Kasumi-1 (cell line): ENCODE data around the gene KCNQ2.

Experiments
- DNase-seq, 2 experiments: peaks; one replicate each; lab custom pipeline; 2025; lab: John Stamatoyannopoulos, UW

KCNQ2 gene

DNA sequence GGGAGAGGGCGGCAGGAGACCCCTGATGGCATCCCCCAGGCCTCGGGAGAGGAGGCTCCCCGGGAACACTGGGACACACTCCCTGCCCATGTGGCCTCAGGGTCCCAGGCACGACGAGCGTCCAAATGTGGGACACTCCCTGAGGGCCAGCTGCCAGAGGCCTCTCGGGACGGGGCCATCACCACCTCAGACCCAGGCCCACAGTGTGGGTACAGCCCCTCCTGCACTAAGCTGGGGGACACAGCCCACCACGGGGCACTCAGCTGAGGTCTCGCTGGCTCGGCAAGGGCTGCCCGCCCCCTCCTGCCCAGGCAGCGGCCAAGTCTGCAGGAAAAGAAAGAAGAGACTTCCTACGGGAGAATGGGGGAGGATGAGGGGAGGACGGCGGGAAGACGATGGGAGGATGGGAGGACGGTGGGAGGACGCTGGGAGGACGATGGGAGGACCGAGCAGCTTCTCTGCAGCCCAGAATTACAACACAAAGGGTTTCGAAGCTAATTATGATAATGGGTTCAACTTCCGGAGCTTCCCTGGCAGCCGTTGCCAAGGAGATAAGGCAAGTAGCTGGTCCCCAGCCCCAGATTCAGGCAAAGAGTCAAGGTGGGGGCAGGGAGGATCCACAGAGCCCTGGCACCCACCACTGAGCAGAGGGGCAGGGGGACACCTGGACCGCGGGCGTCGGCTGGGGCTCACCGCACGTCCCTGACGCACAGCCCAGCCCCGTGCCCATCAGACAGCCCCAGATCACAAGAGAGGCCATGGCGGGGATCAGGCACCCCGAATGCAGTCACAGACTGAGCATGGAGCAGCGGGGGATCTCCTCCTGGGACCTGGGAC is 17.5 kb downstream of the KCNQ2 start:
- no peak for DNase-seq

- DNase-seq = peak; percentile 5 to 25
Observed at GRCh38 chr20:63452821-63453523, 19.5 kb downstream of the KCNQ2 start.

DNA sequence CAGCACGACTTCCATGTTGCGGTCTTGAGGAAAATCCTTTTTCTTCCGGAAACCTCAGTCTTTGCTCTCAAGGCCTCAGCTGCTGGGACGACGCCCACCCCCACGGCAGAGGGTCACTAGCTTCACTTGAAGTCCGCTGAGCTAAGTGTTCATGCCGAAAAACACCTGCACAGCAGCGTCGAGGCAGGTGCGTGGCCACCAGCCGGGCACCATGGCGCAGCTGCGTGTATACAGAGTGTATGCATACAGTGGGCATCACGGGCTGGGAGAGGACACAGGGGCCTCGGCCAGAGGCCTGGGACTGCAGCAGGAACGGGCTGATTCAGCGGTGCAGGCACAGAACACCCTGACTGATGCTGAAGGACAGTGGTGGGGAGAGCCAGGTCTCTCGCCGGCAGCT is 20.1 kb downstream of the KCNQ2 start:
- no peak for DNase-seq

DNA sequence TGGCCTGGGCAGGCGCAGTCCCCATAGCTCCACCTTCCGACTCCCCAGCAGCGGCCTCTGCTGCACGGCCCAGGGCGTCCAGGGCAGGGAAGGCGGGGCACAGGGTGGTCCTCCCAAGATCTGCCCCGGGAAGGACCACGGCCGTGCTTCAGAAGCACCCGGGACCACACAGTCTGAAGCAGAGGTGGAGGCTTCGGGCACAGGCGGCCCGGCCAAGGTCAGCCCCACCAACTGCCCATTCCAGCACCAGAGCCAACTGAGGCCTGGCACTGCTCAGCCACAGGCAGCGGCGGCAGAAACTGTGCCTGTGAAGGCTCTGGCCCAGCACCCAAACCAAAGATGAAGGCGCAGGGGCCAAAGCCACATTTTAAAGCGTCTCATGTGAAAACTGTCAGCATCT is 20.6 kb downstream of the KCNQ2 start:
- no peak for DNase-seq

GRCh38 chr20:63449796-63450730 is 22.4 kb downstream of the KCNQ2 start:
- no peak for DNase-seq

- no peak for DNase-seq
Observed at GRCh38 chr20:63449025-63449424, 23.4 kb downstream of the KCNQ2 start.

- DNase-seq = no peak
Observed at GRCh38 chr20:63448031-63448430, 24.4 kb downstream of the KCNQ2 start.

DNA sequence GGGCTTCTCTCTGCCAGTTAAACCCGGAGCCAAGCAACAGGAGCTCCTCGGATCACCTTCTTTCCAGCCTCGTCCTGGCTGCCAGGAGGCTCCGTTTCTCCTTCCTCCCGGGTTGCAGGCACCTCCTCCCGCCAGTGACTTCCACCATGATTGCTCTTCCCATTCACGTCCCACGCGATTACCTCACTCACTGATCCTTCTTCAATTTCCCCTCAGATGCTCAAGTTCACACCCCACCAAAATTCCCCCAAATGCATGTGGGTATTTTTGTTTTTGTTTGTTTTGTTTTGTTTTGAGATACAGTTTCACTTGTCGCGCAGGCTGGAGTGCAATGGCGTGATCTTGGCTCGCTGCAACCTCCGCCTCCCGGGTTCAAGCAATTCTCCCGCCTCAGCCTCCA is 25.1 kb downstream of the KCNQ2 start:
- DNase-seq = no peak

DNA sequence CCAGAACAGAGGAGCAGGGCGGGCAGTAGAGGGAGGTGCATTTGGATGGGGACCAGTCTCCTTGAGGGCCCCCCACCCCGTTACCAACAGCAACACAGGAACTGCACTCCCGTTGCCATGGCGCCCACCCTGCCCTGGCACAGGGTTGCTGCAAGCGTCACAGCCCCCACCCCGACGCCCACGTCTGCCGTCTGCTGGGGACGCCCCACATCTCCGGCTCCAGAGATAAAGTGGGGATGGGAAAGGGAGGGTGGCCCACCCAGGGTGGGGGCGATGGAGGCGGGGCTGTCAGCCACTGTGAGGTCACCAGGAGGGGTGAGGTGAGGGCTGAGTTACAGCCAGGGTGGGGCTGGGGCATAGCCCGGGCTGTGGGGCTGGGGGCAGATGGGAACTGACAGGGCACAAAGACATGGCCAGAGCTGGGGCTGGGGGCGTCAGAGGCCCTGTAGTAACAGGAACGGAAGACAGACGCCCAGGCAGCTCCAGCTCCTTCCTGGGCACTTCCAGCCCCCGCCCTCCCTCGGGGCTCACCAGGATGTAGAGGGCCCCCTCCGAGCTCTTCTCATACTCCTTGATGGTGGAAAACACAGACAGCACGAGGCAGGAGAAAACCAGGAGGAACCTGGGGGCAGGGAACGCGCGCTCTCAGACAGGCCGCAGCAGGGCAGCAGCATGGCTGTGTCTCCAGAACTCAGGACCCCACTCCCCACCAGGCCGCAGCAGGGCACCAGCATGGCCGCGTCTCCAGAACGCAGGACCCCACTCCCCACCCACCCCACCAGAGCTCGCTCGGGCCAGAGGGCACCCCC is 26.0 kb downstream of the KCNQ2 start:
- no peak for DNase-seq

- DNase-seq = no peak
Observed at GRCh38 chr20:63445075-63445734, 27.2 kb downstream of the KCNQ2 start.

DNA sequence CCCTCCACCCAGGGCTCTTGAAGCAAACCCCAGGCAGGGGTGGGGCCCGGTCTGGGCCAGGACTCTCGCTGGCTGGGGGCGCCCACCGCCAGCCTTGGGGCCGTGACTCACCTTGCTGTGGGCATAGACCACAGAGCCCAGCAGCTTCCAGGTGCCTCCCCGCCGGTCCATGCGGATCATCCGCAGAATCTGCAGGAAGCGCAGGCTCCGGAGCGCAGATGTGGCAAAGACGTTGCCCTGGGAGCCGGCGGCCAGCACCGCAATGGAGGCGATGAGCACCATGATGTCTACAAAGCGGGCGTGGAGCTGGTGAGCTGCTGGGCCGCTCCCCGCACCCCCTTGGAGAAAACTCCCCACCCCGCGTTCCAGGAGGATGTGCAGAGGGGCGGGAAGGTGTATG is 27.9 kb downstream of the KCNQ2 start:
- no peak for DNase-seq

DNA sequence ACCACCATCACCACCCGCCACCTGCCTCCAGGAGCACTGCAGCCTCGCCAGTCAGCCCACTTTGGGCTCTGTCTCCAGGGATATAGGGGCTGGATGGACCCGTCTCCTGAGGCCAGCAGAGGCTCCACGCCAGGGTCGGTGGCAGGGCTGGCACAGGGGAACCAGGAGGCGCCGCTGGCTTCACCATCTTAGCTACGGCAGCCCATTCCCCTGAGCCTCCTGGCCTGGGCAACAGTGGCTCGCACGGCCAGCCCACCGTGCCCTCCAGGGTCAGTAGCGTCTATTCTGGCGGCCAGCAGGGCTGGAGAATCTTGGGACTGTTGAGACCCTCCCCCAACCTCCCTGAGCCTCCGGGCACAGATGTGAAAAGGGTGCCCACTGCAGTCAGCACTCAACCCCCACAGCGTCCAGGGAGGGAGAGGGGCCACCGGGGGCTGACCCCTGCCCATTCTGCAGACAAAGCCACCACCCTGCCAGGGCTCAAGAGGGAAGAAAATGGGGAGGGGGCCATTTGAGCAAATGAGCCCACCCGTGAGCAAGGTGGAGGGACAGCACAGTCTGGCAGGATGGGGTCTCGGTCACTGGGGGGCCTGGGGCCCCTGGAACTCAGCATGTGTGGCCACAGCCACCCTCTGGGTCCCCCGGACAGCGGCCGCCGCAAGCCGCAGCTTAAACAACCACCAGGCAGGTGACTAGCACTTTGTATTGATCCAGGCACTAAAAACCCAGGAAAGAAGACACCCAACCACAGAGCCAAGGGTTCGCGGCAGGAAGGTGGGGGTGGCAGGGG is 28.7 kb downstream of the KCNQ2 start:
- no peak for DNase-seq

GRCh38 chr20:63442100-63442493 is 30.4 kb downstream of the KCNQ2 start:
- peak; percentile 18 to 42 for DNase-seq

DNA sequence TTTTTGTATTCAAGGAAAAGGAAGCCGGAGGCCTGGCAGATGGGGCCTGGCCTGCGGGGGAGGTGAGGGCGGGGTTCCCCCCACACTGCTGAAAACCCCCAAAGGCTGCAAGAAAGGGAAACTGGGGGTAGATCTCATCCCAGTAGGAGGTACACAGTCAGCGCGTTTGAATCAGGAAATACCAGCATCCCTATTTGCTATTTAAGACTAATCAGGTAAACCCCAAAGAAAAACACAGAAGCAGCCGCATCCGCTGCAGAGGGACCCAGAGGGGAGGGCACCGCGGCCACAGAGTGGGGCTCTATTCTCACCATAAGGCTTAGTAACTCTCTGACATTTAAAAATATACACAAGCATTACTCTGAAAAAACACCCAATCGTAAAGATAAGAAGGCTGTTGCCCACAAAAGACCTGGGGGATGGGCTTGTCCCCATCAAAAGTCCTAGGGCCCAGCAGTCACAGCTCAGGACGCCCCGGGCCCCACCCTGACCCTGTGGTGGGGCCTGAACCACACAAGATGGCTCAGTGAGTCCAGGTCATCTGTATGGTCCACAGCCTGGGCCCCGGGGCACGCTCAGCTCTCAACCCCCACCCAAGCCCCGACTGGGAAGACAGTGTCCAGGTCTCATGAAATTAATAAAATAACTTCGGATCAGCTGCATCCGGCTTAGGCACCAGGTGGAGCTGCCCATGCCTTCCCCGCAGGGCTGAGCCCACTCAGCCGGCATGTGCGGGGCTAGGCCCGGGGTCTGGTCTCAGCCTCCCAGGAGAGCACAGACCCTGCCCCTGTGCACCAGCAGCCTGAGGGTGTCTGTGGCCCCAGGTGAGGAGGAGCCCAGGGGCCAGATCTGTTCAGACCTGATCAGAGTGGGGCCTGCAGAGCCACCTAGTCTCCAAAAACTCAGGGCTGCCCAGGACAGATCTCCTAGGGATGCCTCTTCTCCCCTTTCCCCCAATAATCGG is 31.0 kb downstream of the KCNQ2 start:
- DNase-seq = peak; percentile 50 to 56

- DNase-seq = no peak
Observed at GRCh38 chr20:63440366-63440955, 32.0 kb downstream of the KCNQ2 start.

DNA sequence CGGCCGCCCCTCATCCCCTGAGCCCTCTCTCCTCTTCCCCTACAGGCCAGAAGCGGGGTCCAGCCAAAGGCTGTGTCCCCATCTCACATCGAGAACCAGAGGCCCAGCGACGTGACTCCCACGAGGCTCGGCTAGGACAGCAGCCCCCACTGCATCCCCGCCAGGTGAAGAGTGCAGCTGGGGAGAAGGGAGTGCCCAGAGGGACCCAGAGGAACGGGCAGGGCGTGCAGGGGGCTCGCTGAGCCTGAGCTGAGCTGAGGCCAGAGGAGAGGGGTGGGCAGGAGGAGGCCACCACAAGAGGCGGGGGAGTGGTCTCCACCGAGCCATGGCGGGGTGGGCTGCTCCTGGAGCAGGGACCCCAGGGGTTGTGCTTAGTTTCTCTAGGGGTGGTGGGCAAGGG is 32.6 kb downstream of the KCNQ2 start:
- DNase-seq = no peak

DNA sequence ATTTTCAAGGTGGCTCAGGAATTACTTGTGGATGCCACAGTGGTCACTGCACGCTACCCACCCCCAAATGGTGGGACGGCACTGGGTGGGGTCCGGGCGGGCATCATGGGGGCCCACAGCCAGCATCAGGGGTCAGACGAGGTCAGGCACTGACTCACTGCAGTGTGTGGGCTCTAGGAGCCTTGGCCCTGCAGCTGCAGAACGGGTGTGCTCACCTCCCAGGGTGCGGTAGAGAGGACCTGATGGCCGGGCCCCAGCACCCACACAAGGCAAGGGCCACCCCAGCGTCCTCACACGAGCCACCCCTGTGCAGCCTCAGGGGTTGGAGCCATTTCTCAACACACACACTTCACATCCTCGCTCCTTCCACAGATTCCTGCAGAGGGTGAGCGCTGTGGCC is 34.3 kb downstream of the KCNQ2 start:
- DNase-seq = no peak

DNA sequence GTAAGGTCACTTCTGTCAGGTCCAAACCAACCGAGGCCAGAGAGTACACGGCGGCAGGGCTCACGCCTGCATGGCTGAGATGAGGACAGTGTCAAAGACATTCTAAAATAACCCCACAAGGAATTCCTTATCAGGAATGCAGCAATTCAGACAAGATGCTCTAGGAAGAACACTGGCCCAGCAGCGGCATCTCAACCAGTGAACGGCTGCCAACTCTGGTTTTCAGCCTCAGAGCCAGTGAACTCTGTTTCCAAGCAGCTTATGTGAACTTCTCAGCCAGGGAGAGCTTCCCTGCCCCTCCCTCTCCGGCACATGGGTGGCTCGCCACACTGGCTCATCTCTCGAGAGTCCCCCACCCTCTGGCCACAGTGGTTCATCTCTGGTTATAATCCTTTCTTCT is 36.9 kb downstream of the KCNQ2 start:
- DNase-seq = no peak
